BLaER1 (cell line): Measurements from ENCODE around the gene ACTR5.

Source experiments
- H3K27ac ChIP-seq: shearing (Covaris generic); formaldehyde crosslinking; 2 replicates; pipeline ENCODE4 v1.8.1; 2022
- H3K27me3 ChIP-seq: shearing (Covaris generic); formaldehyde crosslinking; 2 replicates; pipeline ENCODE4 v1.8.1; 2022
- H3K36me3 ChIP-seq: shearing (Covaris generic); formaldehyde crosslinking; 2 replicates; pipeline ENCODE4 v1.8.1; 2022
- H3K4me1 ChIP-seq: shearing (Covaris generic); formaldehyde crosslinking; 2 replicates; pipeline ENCODE4 v1.8.1; 2022
- H3K4me2 ChIP-seq: shearing (Covaris generic); formaldehyde crosslinking; 2 replicates; pipeline ENCODE4 v1.8.1; 2022
- H3K4me3 ChIP-seq: shearing (Covaris generic); formaldehyde crosslinking; 2 replicates; pipeline ENCODE4 v1.8.1; 2022
- H3K9ac ChIP-seq: shearing (Covaris generic); formaldehyde crosslinking; 2 replicates; pipeline ENCODE4 v1.8.1; 2022
- H3K9me3 ChIP-seq: shearing (Covaris generic); formaldehyde crosslinking; 2 replicates; pipeline ENCODE4 v1.8.1; 2022
- H4K20me1 ChIP-seq: shearing (Covaris generic); formaldehyde crosslinking; 2 replicates; pipeline ENCODE4 v1.8.1; 2022
- Cebpa-rat ChIP-seq: shearing (Covaris generic); IDR thresholded peaks from 2 replicates; pipeline ENCODE4 v1.8.1; 2022

ACTR5 gene

GRCh38 chr20:38762174-38762573 lies 13.9 kb downstream of the ACTR5 start:
- no peaks in the 10 kb centered on the region for H3K27me3 ChIP-seq
- peaks cover 97% of the 10 kb centered on the region for H3K36me3 ChIP-seq
- no peak overlapping the region for H3K27ac ChIP-seq
- H4K20me1 ChIP-seq, result peaks cover 5% of the 10 kb centered on the region; the same call in 1 of the 2 replicates
- no peak overlapping the region for H3K9ac ChIP-seq
- TF ChIP-seq Cebpa-rat, result no peak
- no peaks in the 10 kb centered on the region for H3K9me3 ChIP-seq
- H3K4me1 ChIP-seq, result no peaks in the 10 kb centered on the region
- H3K4me2 ChIP-seq, result no peak overlapping the region
- H3K4me3 ChIP-seq, result no peak overlapping the region

DNA sequence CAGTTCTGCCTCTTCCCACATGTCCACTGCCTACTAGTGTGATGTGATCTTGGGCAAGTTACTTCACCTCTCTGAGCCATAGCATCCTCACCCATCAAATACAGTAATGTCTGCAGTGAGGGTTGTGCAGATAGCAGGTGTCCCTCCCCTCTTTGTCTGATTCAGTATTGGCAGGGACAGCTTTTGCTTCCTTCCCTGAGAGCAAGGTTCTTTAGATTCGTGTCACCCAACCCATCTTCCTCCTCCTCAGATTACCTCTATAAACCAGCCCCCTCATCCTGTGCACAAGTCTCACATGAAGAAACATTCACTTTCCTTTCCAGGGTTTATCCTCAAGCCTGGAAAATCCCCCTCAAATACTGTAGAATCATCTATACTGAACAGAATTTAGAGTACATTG lies 15.4 kb downstream of the ACTR5 start:
- Histone ChIP-seq H4K20me1 (peaks cover 5% of the 10 kb centered on the region; the same call in 1 of the 2 replicates), H3K36me3 (peaks cover 98% of the 10 kb centered on the region), H3K4me2 (no peak overlapping the region), H3K4me1 (no peaks in the 10 kb centered on the region), H3K9ac (no peak overlapping the region), H3K27ac (no peak overlapping the region), H3K9me3 (no peaks in the 10 kb centered on the region), H3K27me3 (no peaks in the 10 kb centered on the region), H3K4me3 (no peak overlapping the region)
- TF ChIP-seq Cebpa-rat, result no peak

DNA sequence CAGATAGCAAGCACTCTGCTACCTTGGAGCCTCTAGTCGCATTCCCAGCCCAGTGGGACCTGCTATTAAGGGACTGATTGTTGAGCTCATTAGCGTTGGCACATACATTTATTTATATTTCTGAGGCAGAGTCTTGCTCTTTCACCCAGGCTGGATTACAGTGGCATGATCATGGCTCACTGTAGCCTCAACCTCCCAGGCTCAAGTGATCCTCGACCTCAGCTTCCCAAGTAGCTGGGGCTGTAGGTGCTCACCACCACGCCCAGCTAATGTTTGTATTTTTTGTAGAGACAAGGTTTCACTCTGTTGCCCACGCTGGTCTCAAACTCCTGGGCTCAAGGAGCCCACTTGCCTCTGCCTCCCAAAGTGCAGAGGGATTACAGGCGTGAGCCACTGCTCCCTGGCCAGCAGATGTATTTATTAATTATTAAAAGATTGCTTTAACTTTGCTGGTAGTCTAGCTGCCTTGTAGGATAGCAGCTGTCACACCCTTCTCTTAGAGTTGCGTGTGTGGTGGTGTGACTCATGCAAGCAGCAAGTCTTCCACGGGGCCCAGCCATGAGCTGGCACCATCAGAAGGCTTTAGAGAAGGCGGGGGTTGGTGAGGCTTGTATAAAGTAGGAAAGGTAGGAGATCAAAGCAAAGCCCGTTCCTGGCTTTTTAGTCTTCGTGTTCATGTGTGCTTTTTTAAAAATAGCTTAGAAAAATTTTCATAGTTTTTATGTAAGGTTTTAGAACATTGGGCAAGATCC lies 16.5 kb downstream of the ACTR5 start:
- no peak for TF ChIP-seq Cebpa-rat
- Histone ChIP-seq H3K9me3 (no peaks in the 10 kb centered on the region), H3K4me3 (no peak overlapping the region), H3K27me3 (no peaks in the 10 kb centered on the region), H3K4me1 (no peaks in the 10 kb centered on the region), H3K36me3 (peaks cover 100% of the 10 kb centered on the region), H3K4me2 (no peak overlapping the region), H3K27ac (no peak overlapping the region), H4K20me1 (peaks cover 5% of the 10 kb centered on the region; the same call in 1 of the 2 replicates), H3K9ac (no peak overlapping the region)

GRCh38 chr20:38766071-38766470 lies 17.8 kb downstream of the ACTR5 start:
- no peaks in the 10 kb centered on the region for H3K27me3 ChIP-seq
- H3K36me3 ChIP-seq, result peaks cover 100% of the 10 kb centered on the region
- no peak overlapping the region for H3K4me2 ChIP-seq
- no peak overlapping the region for H3K9ac ChIP-seq
- H4K20me1 ChIP-seq, result no peaks in the 10 kb centered on the region
- H3K4me1 ChIP-seq, result no peaks in the 10 kb centered on the region
- no peak overlapping the region for H3K4me3 ChIP-seq
- H3K9me3 ChIP-seq, result no peaks in the 10 kb centered on the region
- no peak overlapping the region for H3K27ac ChIP-seq
- TF ChIP-seq Cebpa-rat, result no peak

- H3K9ac ChIP-seq, result no peak overlapping the region
- no peak for TF ChIP-seq Cebpa-rat
- no peaks in the 10 kb centered on the region for H3K4me1 ChIP-seq
- peaks cover 99% of the 10 kb centered on the region for H3K36me3 ChIP-seq
- no peaks in the 10 kb centered on the region for H3K27me3 ChIP-seq
- no peak overlapping the region for H3K27ac ChIP-seq
- H3K4me2 ChIP-seq, result no peak overlapping the region
- no peaks in the 10 kb centered on the region for H4K20me1 ChIP-seq
- no peak overlapping the region for H3K4me3 ChIP-seq
- H3K9me3 ChIP-seq, result peaks cover 14% of the 10 kb centered on the region
These were observed 21.4 kb downstream of the ACTR5 start for GRCh38 chr20:38769376-38770295.

GRCh38 chr20:38770546-38770945 lies 22.3 kb downstream of the ACTR5 start:
- Histone ChIP-seq H3K4me3 (no peak overlapping the region), H3K9ac (no peak overlapping the region), H4K20me1 (no peaks in the 10 kb centered on the region), H3K36me3 (peaks cover 99% of the 10 kb centered on the region), H3K27ac (no peak overlapping the region), H3K27me3 (no peaks in the 10 kb centered on the region), H3K9me3 (peaks cover 17% of the 10 kb centered on the region), H3K4me1 (no peaks in the 10 kb centered on the region), H3K4me2 (no peak overlapping the region)
- TF ChIP-seq Cebpa-rat, result no peak

DNA sequence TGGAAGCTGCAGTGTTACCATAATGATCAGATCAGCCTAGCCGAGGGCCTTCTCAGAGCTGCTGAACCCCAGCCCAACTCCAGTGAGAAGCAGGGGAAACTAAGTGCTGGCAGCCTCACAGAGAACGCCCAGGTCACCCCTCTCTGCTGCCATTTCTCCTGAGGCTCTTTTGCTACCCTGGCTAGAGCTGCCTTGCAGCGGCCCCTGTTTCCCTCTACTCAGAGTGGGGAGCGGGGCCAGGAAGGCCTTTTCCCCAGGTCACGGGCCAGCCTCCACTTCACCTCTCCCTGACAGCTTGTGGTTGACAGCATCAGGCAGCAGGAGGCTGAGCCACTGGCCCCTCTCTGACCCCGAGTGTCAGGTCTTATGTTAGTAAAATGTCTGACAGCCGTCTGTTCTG lies 22.7 kb downstream of the ACTR5 start:
- TF ChIP-seq Cebpa-rat, result no peak
- H3K36me3 ChIP-seq, result peaks cover 97% of the 10 kb centered on the region

GRCh38 chr20:38771621-38772020 lies 23.4 kb downstream of the ACTR5 start:
- Histone ChIP-seq H4K20me1 (no peaks in the 10 kb centered on the region), H3K4me1 (no peaks in the 10 kb centered on the region), H3K9me3 (peaks cover 17% of the 10 kb centered on the region), H3K27me3 (no peaks in the 10 kb centered on the region), H3K27ac (no peak overlapping the region), H3K4me3 (no peak overlapping the region), H3K4me2 (no peak overlapping the region), H3K36me3 (peaks cover 91% of the 10 kb centered on the region), H3K9ac (no peak overlapping the region)
- no peak for TF ChIP-seq Cebpa-rat

More for the DNA sequence above, 22.7 kb downstream of the ACTR5 start:
- no peaks in the 10 kb centered on the region for H4K20me1 ChIP-seq
- H3K4me2 ChIP-seq, result no peak overlapping the region
- H3K9me3 ChIP-seq, result peaks cover 17% of the 10 kb centered on the region
- no peaks in the 10 kb centered on the region for H3K27me3 ChIP-seq
- H3K9ac ChIP-seq, result no peak overlapping the region
- H3K4me1 ChIP-seq, result no peaks in the 10 kb centered on the region
- H3K4me3 ChIP-seq, result no peak overlapping the region
- no peak overlapping the region for H3K27ac ChIP-seq

DNA sequence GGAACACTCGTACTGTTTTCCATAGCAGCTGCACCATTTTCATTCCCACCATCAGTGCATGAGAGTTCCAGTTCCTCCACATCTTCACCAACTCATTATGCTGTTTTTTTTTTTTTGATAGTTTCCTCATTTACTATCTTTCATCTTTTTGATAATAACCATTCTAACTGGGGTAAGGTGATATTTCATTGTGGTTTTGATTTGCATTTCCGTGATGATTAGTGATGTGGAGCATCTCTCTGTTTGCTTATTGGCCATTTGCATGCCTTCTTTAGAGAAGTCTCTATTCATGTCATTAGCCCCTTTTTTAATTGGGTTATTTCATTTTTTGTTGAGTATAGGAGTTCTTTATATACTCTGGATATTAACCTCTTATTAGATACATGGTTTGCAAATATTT lies 25.9 kb downstream of the ACTR5 start:
- H3K9ac ChIP-seq, result no peak overlapping the region
- H3K36me3 ChIP-seq, result peaks cover 65% of the 10 kb centered on the region
- no peaks in the 10 kb centered on the region for H3K27me3 ChIP-seq
- peaks cover 17% of the 10 kb centered on the region for H3K9me3 ChIP-seq
- no peaks in the 10 kb centered on the region for H3K4me1 ChIP-seq
- H3K4me3 ChIP-seq, result no peak overlapping the region
- no peak overlapping the region for H3K27ac ChIP-seq
- no peak overlapping the region for H3K4me2 ChIP-seq
- TF ChIP-seq Cebpa-rat, result no peak
- H4K20me1 ChIP-seq, result no peaks in the 10 kb centered on the region

GRCh38 chr20:38776363-38776762 lies 28.1 kb downstream of the ACTR5 start:
- Histone ChIP-seq H3K9me3 (peaks cover 17% of the 10 kb centered on the region), H3K36me3 (peaks cover 43% of the 10 kb centered on the region), H3K4me3 (no peak overlapping the region), H3K9ac (no peak overlapping the region), H3K4me1 (no peaks in the 10 kb centered on the region), H3K27ac (no peak overlapping the region), H3K4me2 (no peak overlapping the region), H3K27me3 (no peaks in the 10 kb centered on the region), H4K20me1 (no peaks in the 10 kb centered on the region)
- TF ChIP-seq Cebpa-rat, result no peak
